CD4-positive, alpha-beta T cell (primary cell): ENCODE data around the gene GRK3. TPM values are rescaled to one million over a fixed set of nuclear protein-coding genes. Genes with fewer than 3 reads are reported as not detected.

Experiments used
- ATAC-seq: fragments of 200-7000 bp; cut with Tn5 transposase; one replicate; pipeline ENCODE4 v1.10.0; 2022; ENCODE audit warnings: mild to moderate bottlenecking; ENCODE audit not compliant: poor library complexity
- CTCF ChIA-PET: fragments of 350-600 bp; sonication (Branson Sonifier 250); formaldehyde crosslinking; loops from one replicate; lab custom pipeline; 2021; ENCODE audit warnings: antibody characterized with exemption, inconsistent platforms; lab: Charles Lee
- POLR2A ChIA-PET: fragments of 350-600 bp; sonication (Branson Sonifier 250); formaldehyde crosslinking; loops from one replicate; lab custom pipeline; 2021; ENCODE audit warnings: antibody characterized with exemption, inconsistent platforms; lab: Charles Lee
- DNase-seq, 14 experiments: peaks; one replicate each; pipeline ENCODE4 v3.0.0-alpha.2; 2013 to 2020; ENCODE audit warnings: mixed read lengths in 2 of 14
- H3K27ac ChIP-seq, 2 donors: one replicate each; pipeline versions ENCODE4 v1.5.1 to v1.7.0; 2013; ENCODE audit warnings: low read length in 2 of 2, low read depth in 1 of 2, mild to moderate bottlenecking in 1 of 2
- H3K27me3 ChIP-seq, 2 experiments: 1 replicate in 1 of 2; 2 replicates in 1 of 2; pipeline versions ENCODE4 v1.6.1 to v1.7.0; 2013; ENCODE audit warnings: low read length in 2 of 2, control low read depth in 1 of 2, mild to moderate bottlenecking in 1 of 2, moderate library complexity in 1 of 2; ENCODE audit not compliant: insufficient read depth in 2 of 2, control insufficient read depth in 1 of 2
- H3K36me3 ChIP-seq: one replicate; pipeline ENCODE4 v1.6.1; 2013; ENCODE audit warnings: low read length, control low read depth; ENCODE audit not compliant: insufficient read depth
- H3K4me1 ChIP-seq: one replicate; pipeline ENCODE4 v1.6.1; 2013; ENCODE audit warnings: low read length, control low read depth; ENCODE audit not compliant: insufficient read depth
- H3K4me3 ChIP-seq: one replicate; pipeline ENCODE4 v1.5.1; 2013; ENCODE audit warnings: mild to moderate bottlenecking, low read length, moderate library complexity
- H3K9me3 ChIP-seq, 2 experiments: 1 replicate in 1 of 2; 2 replicates in 1 of 2; pipeline versions ENCODE4 v1.6.1 to v1.7.0; 2013; ENCODE audit warnings: low read length in 2 of 2, mild to moderate bottlenecking in 2 of 2, control low read depth in 1 of 2, moderate library complexity in 1 of 2; ENCODE audit not compliant: control insufficient read depth in 1 of 2, insufficient read depth in 1 of 2
- H3K27ac Mint-ChIP-seq: one replicate; pipeline ENCODE4 v1.8.0; 2020; ENCODE audit warnings: mixed read lengths
- H3K27me3 Mint-ChIP-seq: one replicate; pipeline ENCODE4 v1.8.0; 2021; ENCODE audit warnings: mixed read lengths
- H3K36me3 Mint-ChIP-seq: one replicate; pipeline ENCODE4 v1.8.0; 2021; ENCODE audit warnings: low read depth, mixed read lengths
- H3K4me1 Mint-ChIP-seq: one replicate; pipeline ENCODE4 v1.8.0; 2021; ENCODE audit warnings: low read depth, mixed read lengths
- H3K4me3 Mint-ChIP-seq: one replicate; pipeline ENCODE4 v1.8.0; 2020; ENCODE audit warnings: mild to moderate bottlenecking, mixed read lengths
- H3K9me3 Mint-ChIP-seq: one replicate; pipeline ENCODE4 v1.8.0; 2020; ENCODE audit warnings: mixed read lengths
- CTCF ChIP-seq: fragments of 200-600 bp; IDR thresholded peaks from one replicate; pipeline ENCODE4 v1.8.0; 2022; ENCODE audit warnings: antibody characterized with exemption, mild to moderate bottlenecking
- intact Hi-C, 2 experiments: fragments of 100-400 bp; cut with DNase I in 1 of 2; cut with micrococcal nuclease in 1 of 2; formaldehyde crosslinking; loops; one replicate each; pipeline versions ENCODE4 v1.15.1 to v1.9.0; 2023 to 2025; cut with DNase I, micrococcal nuclease
- total RNA-seq, 174 experiments: library from RNA in 2 of 174; stranded (reverse) in 2 of 174; gene quantifications; one replicate each; pipeline ENCODE4 v1.2.3 and lab custom pipeline; 2021 to 2026

Gene GRK3
- total RNA-seq, 2 experiments from 2014 or later, result 1.7 to 2.0 TPM

GRCh38 chr22:25690798-25691197 lies 126.3 kb downstream of the GRK3 start:
- Mint-ChIP-seq H3K27me3 (no peaks in the 10 kb centered on the region), H3K9me3 (no peaks in the 10 kb centered on the region), H3K4me1 (no peaks in the 10 kb centered on the region), H3K27ac (no peak overlapping the region), H3K36me3 (no peaks in the 10 kb centered on the region), H3K4me3 (no peak overlapping the region)
- Histone ChIP-seq H3K27ac (no peak overlapping the region), H3K4me1 (no peaks in the 10 kb centered on the region), H3K36me3 (no peaks in the 10 kb centered on the region), H3K4me3 (no peak overlapping the region), H3K9me3 (no peaks in the 10 kb centered on the region), H3K27me3 (no peaks in the 10 kb centered on the region)
- CTCF ChIA-PET, result no interaction called here
- DNase-seq, result no peak
- no peak for ATAC-seq
- POLR2A ChIA-PET, result no interaction called here
- intact Hi-C loops, result no loop called here
- TF ChIP-seq CTCF, result no peak

GRCh38 chr22:25692397-25693267 lies 128.2 kb downstream of the GRK3 start:
- no peaks in the 10 kb centered on the region for H3K9me3 Mint-ChIP-seq
- CTCF ChIA-PET, result no interaction called here

GRCh38 chr22:25693268-25693565 lies 128.7 kb downstream of the GRK3 start:
- H3K4me1 Mint-ChIP-seq, result no peaks in the 10 kb centered on the region
- Histone ChIP-seq H3K36me3 (no peaks in the 10 kb centered on the region), H3K4me3 (no peak overlapping the region), H3K4me1 (no peaks in the 10 kb centered on the region), H3K27me3 (no peaks in the 10 kb centered on the region), H3K27ac (no peak overlapping the region), H3K9me3 (no peaks in the 10 kb centered on the region)
- ATAC-seq (no peak), DNase-seq (no peak)
- intact Hi-C loops, result no loop called here
- H3K27ac Mint-ChIP-seq, result no peak overlapping the region
- no peaks in the 10 kb centered on the region for H3K36me3 Mint-ChIP-seq
- H3K27me3 Mint-ChIP-seq, result no peaks in the 10 kb centered on the region
- POLR2A ChIA-PET, result no interaction called here
- TF ChIP-seq CTCF, result no peak
- no peak overlapping the region for H3K4me3 Mint-ChIP-seq
- CTCF ChIA-PET, result no interaction called here
- no peaks in the 10 kb centered on the region for H3K9me3 Mint-ChIP-seq

More at GRCh38 chr22:25692397-25693267, 128.2 kb downstream of the GRK3 start:
- TF ChIP-seq CTCF, result no peak
- H3K4me3 Mint-ChIP-seq, result no peak overlapping the region
- H3K27me3 ChIP-seq, result no peaks in the 10 kb centered on the region
- no peak overlapping the region for H3K4me3 ChIP-seq
- no peaks in the 10 kb centered on the region for H3K4me1 Mint-ChIP-seq
- POLR2A ChIA-PET, result no interaction called here
- H3K27me3 Mint-ChIP-seq, result no peaks in the 10 kb centered on the region
- ATAC-seq, result no peak
- no peak overlapping the region for H3K27ac ChIP-seq
- no peak overlapping the region for H3K27ac Mint-ChIP-seq
- H3K4me1 ChIP-seq, result no peaks in the 10 kb centered on the region
- no peaks in the 10 kb centered on the region for H3K36me3 Mint-ChIP-seq
- intact Hi-C loops, result no loop called here
- H3K9me3 ChIP-seq, result no peaks in the 10 kb centered on the region
- DNase-seq, result no peak
- no peaks in the 10 kb centered on the region for H3K36me3 ChIP-seq
